Loucy (cell line): Measurements from ENCODE around the gene ZCCHC24.

Experiments used
- CTCF ChIP-seq: fragments of 200-600 bp; sonication (generic); conservative IDR thresholded peaks from 2 replicates; pipeline ENCODE4 v1.5.1; 2014; ENCODE audit warnings: mild to moderate bottlenecking, antibody characterized with exemption, low read length
- EZH2phosphoT487 ChIP-seq: fragments of 200-600 bp; IDR thresholded peaks from 2 replicates; pipeline ENCODE4 v1.6.1; 2018; ENCODE audit warnings: antibody characterized with exemption, mild to moderate bottlenecking, moderate library complexity, borderline replicate concordance

GRCh38 chr10:79405221-79405994, 40.0 kb downstream of the ZCCHC24 start:
- no peak for TF ChIP-seq CTCF
- no peak for TF ChIP-seq EZH2phosphoT487
